H9 (cell line): ENCODE measurements around the gene THSD7A. TPM values are rescaled to one million over a fixed set of nuclear protein-coding genes. Genes with fewer than 3 reads are reported as not detected.

Source experiments
- DNase-seq: peaks from one replicate; pipeline ENCODE4 v3.0.0-alpha.2; 2017
- H2AFZ ChIP-seq: one replicate; pipeline ENCODE4 v1.6.1; 2013; ENCODE audit warnings: mild to moderate bottlenecking, low read length, control low read depth, moderate library complexity
- H2AK5ac ChIP-seq: 2 replicates; pipeline ENCODE4 v1.6.1; 2013; ENCODE audit warnings: low read length, control low read depth, mixed read lengths; ENCODE audit not compliant: insufficient read length
- H2BK120ac ChIP-seq: one replicate; pipeline ENCODE4 v1.6.1; 2013; ENCODE audit warnings: low read depth, mild to moderate bottlenecking, low read length, control low read depth, inconsistent platforms; ENCODE audit not compliant: poor library complexity, severe bottlenecking
- H2BK12ac ChIP-seq: 2 replicates; pipeline ENCODE4 v1.6.1; 2013; ENCODE audit warnings: low read length, control low read depth, mixed read lengths, low read depth; ENCODE audit not compliant: insufficient read length
- H2BK15ac ChIP-seq: 2 replicates; pipeline ENCODE4 v1.6.1; 2013; ENCODE audit warnings: low read depth, low read length, control low read depth
- H2BK20ac ChIP-seq: one replicate; pipeline ENCODE4 v1.6.1; 2013; ENCODE audit warnings: low read depth, mild to moderate bottlenecking, low read length, control low read depth, inconsistent platforms; ENCODE audit not compliant: poor library complexity, severe bottlenecking
- H2BK5ac ChIP-seq: 2 replicates; pipeline ENCODE4 v1.6.1; 2013; ENCODE audit warnings: low read length, control low read depth, mixed read lengths; ENCODE audit not compliant: insufficient read length
- H3K14ac ChIP-seq: 2 replicates; pipeline ENCODE4 v1.6.1; 2013; ENCODE audit warnings: low read length, control low read depth; ENCODE audit not compliant: insufficient read depth
- H3K18ac ChIP-seq: 2 replicates; pipeline ENCODE4 v1.6.1; 2013; ENCODE audit warnings: low read depth, mild to moderate bottlenecking, mixed read lengths, low read length, control low read depth; ENCODE audit not compliant: insufficient read length
- H3K23ac ChIP-seq: 2 replicates; pipeline ENCODE4 v1.6.1; 2013; ENCODE audit warnings: low read length, control low read depth, mixed read lengths, low read depth; ENCODE audit not compliant: insufficient read length
- H3K23me2 ChIP-seq: 2 replicates; pipeline ENCODE4 v1.6.1; 2013; ENCODE audit warnings: low read depth, mild to moderate bottlenecking, mixed read lengths, low read length, control low read depth; ENCODE audit not compliant: insufficient read length, poor library complexity, severe bottlenecking
- H3K27ac ChIP-seq: 2 replicates; pipeline ENCODE4 v1.5.1; 2013; ENCODE audit warnings: low read length, control low read depth, mixed read lengths, low read depth; ENCODE audit not compliant: insufficient read length
- H3K27me3 ChIP-seq: 2 replicates; pipeline ENCODE4 v1.6.1; 2013; ENCODE audit warnings: low read length, control low read depth, inconsistent platforms; ENCODE audit not compliant: insufficient read depth
- H3K4ac ChIP-seq: 2 replicates; pipeline ENCODE4 v1.6.1; 2013; ENCODE audit warnings: low read depth, mild to moderate bottlenecking, control low read depth, inconsistent platforms, low read length, moderate library complexity
- H3K4me1 ChIP-seq: 2 replicates; pipeline ENCODE4 v1.6.1; 2013; ENCODE audit warnings: low read length, control low read depth, inconsistent platforms; ENCODE audit not compliant: insufficient read depth
- H3K4me2 ChIP-seq: 2 replicates; pipeline ENCODE4 v1.6.1; 2013; ENCODE audit warnings: low read length, control low read depth, mixed read lengths; ENCODE audit not compliant: insufficient read length, insufficient read depth
- H3K56ac ChIP-seq: 2 replicates; pipeline ENCODE4 v1.6.1; 2013; ENCODE audit warnings: low read depth, mild to moderate bottlenecking, mixed read lengths, low read length, control low read depth; ENCODE audit not compliant: insufficient read length
- H3K79me1 ChIP-seq: 2 replicates; pipeline ENCODE4 v1.6.1; 2013; ENCODE audit warnings: low read depth, mild to moderate bottlenecking, moderate library complexity, low read length, control low read depth, inconsistent platforms; ENCODE audit not compliant: insufficient read depth, poor library complexity, severe bottlenecking
- H3K79me2 ChIP-seq: 2 replicates; pipeline ENCODE4 v1.6.1; 2013; ENCODE audit warnings: low read length, control low read depth, inconsistent platforms; ENCODE audit not compliant: insufficient read depth
- H3K9ac ChIP-seq: 2 replicates; pipeline ENCODE4 v1.6.1; 2013; ENCODE audit warnings: low read length, control low read depth, mixed read lengths; ENCODE audit not compliant: insufficient read length; ENCODE audit errors: extremely low read depth
- H3K9me3 ChIP-seq: one replicate; pipeline ENCODE4 v1.6.1; 2013; ENCODE audit warnings: low read depth, low read length, inconsistent platforms; ENCODE audit not compliant: control insufficient read depth
- H3T11ph ChIP-seq: one replicate; pipeline ENCODE4 v1.6.1; 2013; ENCODE audit warnings: mild to moderate bottlenecking, low read length, control low read depth, inconsistent platforms
- H4K20me1 ChIP-seq: one replicate; pipeline ENCODE4 v1.6.1; 2013; ENCODE audit not compliant: control insufficient read depth, insufficient read length, insufficient read depth
- H4K5ac ChIP-seq: 2 replicates; pipeline ENCODE4 v1.6.1; 2013; ENCODE audit warnings: low read depth, mild to moderate bottlenecking, mixed read lengths, low read length, control low read depth; ENCODE audit not compliant: insufficient read length
- H4K8ac ChIP-seq: replicated peaks from 2 replicates; pipeline ENCODE4 v1.6.1; 2013; ENCODE audit warnings: low read length, control low read depth, mixed read lengths, low read depth; ENCODE audit not compliant: insufficient read length
- H4K91ac ChIP-seq: 2 replicates; pipeline ENCODE4 v1.6.1; 2013; ENCODE audit warnings: low read depth, mild to moderate bottlenecking, moderate library complexity, mixed read lengths, low read length, control low read depth; ENCODE audit not compliant: insufficient read length
- H3K27ac Mint-ChIP-seq, 3 experiments: 2 replicates in 2 of 3; 3 replicates in 1 of 3; pipeline ENCODE4 v1.8.0; 2020 to 2021; ENCODE audit warnings: mixed read lengths in 3 of 3, mild to moderate bottlenecking in 1 of 3, moderate library complexity in 1 of 3
- H3K27me3 Mint-ChIP-seq: 2 replicates; pipeline ENCODE4 v1.8.0; 2021; ENCODE audit warnings: low read depth, mild to moderate bottlenecking, moderate library complexity, mixed read lengths
- H3K36me3 Mint-ChIP-seq, 3 experiments: 2 replicates in 2 of 3; 3 replicates in 1 of 3; pipeline ENCODE4 v1.8.0; 2020 to 2021; ENCODE audit warnings: low read depth in 3 of 3, mixed read lengths in 3 of 3; ENCODE audit not compliant: insufficient read depth in 1 of 3
- H3K4me1 Mint-ChIP-seq, 2 experiments: 2 replicates each; pipeline ENCODE4 v1.8.0; 2020; ENCODE audit warnings: mixed read lengths in 2 of 2
- H3K4me3 Mint-ChIP-seq, 2 experiments: 2 replicates in 1 of 2; 3 replicates in 1 of 2; pipeline ENCODE4 v1.8.0; 2020 to 2021; ENCODE audit warnings: mild to moderate bottlenecking in 2 of 2, mixed read lengths in 2 of 2, moderate library complexity in 1 of 2
- H3K9me3 Mint-ChIP-seq, 2 experiments: 2 replicates in 1 of 2; 3 replicates in 1 of 2; pipeline ENCODE4 v1.8.0; 2020; ENCODE audit warnings: mild to moderate bottlenecking in 2 of 2, mixed read lengths in 2 of 2, moderate library complexity in 1 of 2
- WGBS: extraction: QIAGEN DNeasy Blood & Tissue Kit; methylation state at CpG from one replicate; pipeline ENCODE4 v1.1.7; 2013; ENCODE audit warnings: missing lambda C conversion rate, low lambda C conversion rate, mixed read lengths; ENCODE audit not compliant: insufficient read length; ENCODE audit errors: extremely low coverage; 5-methylcytosine and 5-hydroxymethylcytosine counted together
- total RNA-seq: library from RNA; stranded (reverse); gene quantifications from 2 replicates; pipeline ENCODE4 v1.2.1, GENCODE V29; 2021
- TF ChIP-seq, protein P1 (sequence below): fragments of 200-600 bp; sonication (generic); conservative IDR thresholded peaks from 3 replicates; pipeline ENCODE4 v1.8.0; 2021; ENCODE audit warnings: antibody characterized with exemption, mild to moderate bottlenecking

The THSD7A gene
- total RNA-seq, 1 experiment from 2014 or later: 0.42 TPM

- H3K23me2 ChIP-seq: no peaks in the 10 kb centered on the region
- H3K9me3 Mint-ChIP-seq: no peaks in the 10 kb centered on the region
- no peak overlapping the region for H3K4ac ChIP-seq
- TF ChIP-seq, protein P1, sequence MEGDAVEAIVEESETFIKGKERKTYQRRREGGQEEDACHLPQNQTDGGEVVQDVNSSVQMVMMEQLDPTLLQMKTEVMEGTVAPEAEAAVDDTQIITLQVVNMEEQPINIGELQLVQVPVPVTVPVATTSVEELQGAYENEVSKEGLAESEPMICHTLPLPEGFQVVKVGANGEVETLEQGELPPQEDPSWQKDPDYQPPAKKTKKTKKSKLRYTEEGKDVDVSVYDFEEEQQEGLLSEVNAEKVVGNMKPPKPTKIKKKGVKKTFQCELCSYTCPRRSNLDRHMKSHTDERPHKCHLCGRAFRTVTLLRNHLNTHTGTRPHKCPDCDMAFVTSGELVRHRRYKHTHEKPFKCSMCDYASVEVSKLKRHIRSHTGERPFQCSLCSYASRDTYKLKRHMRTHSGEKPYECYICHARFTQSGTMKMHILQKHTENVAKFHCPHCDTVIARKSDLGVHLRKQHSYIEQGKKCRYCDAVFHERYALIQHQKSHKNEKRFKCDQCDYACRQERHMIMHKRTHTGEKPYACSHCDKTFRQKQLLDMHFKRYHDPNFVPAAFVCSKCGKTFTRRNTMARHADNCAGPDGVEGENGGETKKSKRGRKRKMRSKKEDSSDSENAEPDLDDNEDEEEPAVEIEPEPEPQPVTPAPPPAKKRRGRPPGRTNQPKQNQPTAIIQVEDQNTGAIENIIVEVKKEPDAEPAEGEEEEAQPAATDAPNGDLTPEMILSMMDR: no peak
- H3T11ph ChIP-seq: no peak overlapping the region
- H3K27me3 Mint-ChIP-seq: no peaks in the 10 kb centered on the region
- H3K23ac ChIP-seq: no peak overlapping the region
- no peak overlapping the region for H3K56ac ChIP-seq
- no peak overlapping the region for H3K27ac ChIP-seq
- H2AFZ ChIP-seq: no peak overlapping the region
- H4K20me1 ChIP-seq: no peaks in the 10 kb centered on the region
- WGBS: 100% methylated on average over 2 of the region's 2 CpGs
- no peak overlapping the region for H2BK20ac ChIP-seq
- H3K9ac ChIP-seq: no peak overlapping the region
- H3K4me3 Mint-ChIP-seq: no peak overlapping the region
- H2AK5ac ChIP-seq: no peak overlapping the region
- H3K18ac ChIP-seq: no peak overlapping the region
- H3K9me3 ChIP-seq: no peaks in the 10 kb centered on the region
- H3K4me1 Mint-ChIP-seq: no peaks in the 10 kb centered on the region
- no peak overlapping the region for H2BK12ac ChIP-seq
- H3K27ac Mint-ChIP-seq: no peak overlapping the region
- H4K5ac ChIP-seq: no peak overlapping the region
- no peak overlapping the region for H2BK120ac ChIP-seq
- no peak overlapping the region for H2BK15ac ChIP-seq
- H3K14ac ChIP-seq: no peak overlapping the region
- no peak for DNase-seq
- H3K4me1 ChIP-seq: no peaks in the 10 kb centered on the region
- H3K36me3 Mint-ChIP-seq: no peaks in the 10 kb centered on the region
- H4K8ac ChIP-seq: no peak overlapping the region
- H3K4me2 ChIP-seq: no peak overlapping the region
- H3K79me2 ChIP-seq: no peaks in the 10 kb centered on the region
- no peak overlapping the region for H2BK5ac ChIP-seq
- no peak overlapping the region for H4K91ac ChIP-seq
- no peaks in the 10 kb centered on the region for H3K27me3 ChIP-seq
- H3K79me1 ChIP-seq: no peaks in the 10 kb centered on the region
Observed at GRCh38 chr7:11754123-11754522, 77.9 kb downstream of the THSD7A start.
